ENCODE measurements around the gene ZNF490. TPM values are rescaled to one million over a fixed set of nuclear protein-coding genes. Genes with fewer than 3 reads are reported as not detected.

ZNF490 gene
- total and polyA plus RNA-seq, 12 donors = 0.34 to 10.9 (median 5.8) TPM

DNA sequence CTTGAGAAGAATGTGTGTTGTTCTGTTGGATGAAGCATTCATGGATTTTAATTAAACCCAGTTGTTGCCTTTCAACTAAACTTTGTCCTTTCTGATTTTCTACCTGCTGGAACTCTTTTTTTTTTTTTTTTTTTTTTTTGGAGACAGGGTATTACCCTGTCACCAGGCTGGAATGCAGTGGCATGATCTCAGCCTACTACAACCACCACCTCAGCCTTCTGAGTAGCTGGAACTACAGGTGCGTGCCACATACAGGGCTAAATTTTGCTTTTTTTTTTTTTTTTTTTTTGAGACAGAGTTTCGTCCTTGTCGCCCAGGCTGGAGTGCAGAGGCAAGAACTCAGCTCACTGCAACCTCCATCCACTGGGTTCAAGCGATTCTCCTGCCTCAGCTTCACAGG lies 7.0 kb upstream of the ZNF490 start:
- Histone ChIP-seq H3K4me1 (replicated peaks in 1 of 2) (peaks cover 0 to 27% of the 10 kb centered on the region in 2 donors), H3K27me3 (no peaks in the 10 kb centered on the region), H3K4me3 (no peak overlapping the region), H3K27ac (no peak overlapping the region), H3K36me3 (replicated peaks in 1 of 2) (peaks cover 0 to 13% of the 10 kb centered on the region in 2 donors), H3K9me3 (replicated peaks in 1 of 3) (no peaks in the 10 kb centered on the region)
- intact Hi-C loops (cut with DNase I) = no loop called here
- no peak for DNase-seq
- 84 to 100% (median 91%) methylated on average over 4 of the region's 4 CpGs for WGBS, 4 donors
- TF ChIP-seq POLR2A (IDR thresholded peaks at IDR 0.05) (no peak), CTCF (IDR thresholded peaks at IDR 0.05) (no peak)

DNA sequence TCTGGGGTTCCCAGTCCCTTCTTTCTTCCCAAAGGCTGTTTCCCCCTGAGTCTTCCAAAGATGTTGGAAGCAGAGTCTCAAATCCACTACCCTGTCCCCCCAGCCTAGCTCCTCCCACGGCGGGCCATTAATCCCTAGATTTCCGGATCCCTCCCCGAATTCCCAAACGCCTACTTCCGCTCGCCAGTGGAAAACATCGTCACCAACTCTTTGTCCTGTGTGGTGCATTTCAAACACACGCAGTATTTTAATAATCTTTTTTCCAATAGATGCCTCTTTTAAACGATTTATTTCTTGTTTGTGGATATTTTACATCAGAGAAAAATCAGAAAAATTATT lies 717 bp upstream of the ZNF490 start:
- Histone ChIP-seq H3K36me3 (replicated peaks in 1 of 2) (peaks cover 0 to 29% of the 10 kb centered on the region in 2 donors), H3K4me1 (replicated peaks in 1 of 2) (peaks cover 12 to 37% of the 10 kb centered on the region in 2 donors), H3K9me3 (replicated peaks in 1 of 3) (no peaks in the 10 kb centered on the region), H3K27me3 (no peaks in the 10 kb centered on the region), H3K27ac (peak overlapping the region; percentile 96 to 100 (median 99)), H3K4me3 (peak overlapping the region; percentile 86 to 99 (median 93))
- WGBS, 4 donors = 0 to 1% (median 0%) methylated on average over 10 of the region's 10 CpGs
- DNase-seq = peak; percentile 71 to 90 (median 81)
- TF ChIP-seq POLR2A (IDR thresholded peaks at IDR 0.05) (no peak), CTCF (IDR thresholded peaks at IDR 0.05) (no peak)
- intact Hi-C loops (cut with DNase I) = loop anchor here in 1 of 2 donors (5.0 kb wide), 1 partner anchor 56 kb away; the partner anchor contains the start of genes MAN2B1 and WDR83

DNA sequence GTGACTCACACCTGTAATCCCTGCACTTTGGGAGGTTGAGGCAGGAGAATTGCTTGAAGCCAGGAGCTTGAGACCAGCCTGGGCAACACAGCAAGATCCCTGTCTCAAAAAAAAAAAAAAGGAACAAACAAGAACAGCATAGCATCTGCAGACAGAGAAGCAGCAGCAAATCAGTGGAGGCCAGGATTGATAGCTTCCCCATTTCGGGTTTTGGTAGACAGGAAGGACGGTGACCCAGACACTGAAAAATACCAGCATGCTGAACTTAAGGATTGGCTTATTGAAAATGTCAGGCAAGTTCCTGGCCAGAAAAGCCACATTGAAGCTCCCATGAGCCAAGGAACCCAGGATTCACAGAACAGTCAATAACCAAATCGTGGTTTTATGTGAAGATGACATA lies 3.0 kb downstream of the ZNF490 start:
- DNase-seq = peak in 1 of 7 donors; percentile 35
- WGBS, 4 donors = 79 to 92% (median 84%) methylated on average over 3 of the region's 3 CpGs
- peaks cover 0 to 16% of the 10 kb centered on the region in 2 donors for H3K36me3 ChIP-seq (replicated peaks in 1 of 2)

DNA sequence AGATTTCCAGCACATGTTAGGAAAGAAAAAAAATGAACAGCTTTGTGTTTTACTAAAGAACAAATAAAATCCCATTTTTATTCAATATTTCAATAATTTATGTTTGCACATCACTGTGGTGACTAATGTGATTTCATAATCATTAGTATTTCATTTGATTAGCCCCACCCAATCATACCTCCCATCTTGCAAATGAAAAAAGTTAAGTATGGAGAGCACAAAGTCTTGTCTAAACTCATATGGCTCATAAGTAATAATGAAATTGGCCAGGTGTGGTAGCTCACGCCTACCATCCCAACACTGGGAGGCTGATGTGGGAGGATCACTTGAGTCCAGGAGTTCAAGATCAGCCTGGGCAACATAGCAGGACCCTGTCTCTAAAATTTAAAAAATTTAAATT lies 3.8 kb downstream of the ZNF490 start:
- Histone ChIP-seq H3K4me1 (replicated peaks in 1 of 2) (peaks cover 7 to 11% of the 10 kb centered on the region in 2 donors), H3K27me3 (no peaks in the 10 kb centered on the region), H3K27ac (no peak overlapping the region), H3K36me3 (replicated peaks in 1 of 2) (peaks cover 0 to 16% of the 10 kb centered on the region in 2 donors), H3K9me3 (replicated peaks in 1 of 3) (no peaks in the 10 kb centered on the region), H3K4me3 (no peak overlapping the region)
- TF ChIP-seq POLR2A (IDR thresholded peaks at IDR 0.05) (no peak), CTCF (IDR thresholded peaks at IDR 0.05) (no peak)
- no peak for DNase-seq
- 97 to 100% (median 100%) methylated on average over 1 of the region's 1 CpG for WGBS, 4 donors
- intact Hi-C loops (cut with DNase I) = no loop called here

More for the DNA sequence above, 3.0 kb downstream of the ZNF490 start:
- Histone ChIP-seq H3K9me3 (replicated peaks in 1 of 3) (no peaks in the 10 kb centered on the region), H3K4me1 (replicated peaks in 1 of 2) (peaks cover 12 to 16% of the 10 kb centered on the region in 2 donors), H3K27ac (no peak overlapping the region), H3K27me3 (no peaks in the 10 kb centered on the region), H3K4me3 (no peak overlapping the region)
- intact Hi-C loops (cut with DNase I) = no loop called here
- TF ChIP-seq CTCF (IDR thresholded peaks at IDR 0.05) (no peak), POLR2A (IDR thresholded peaks at IDR 0.05) (no peak)

Data from adrenal gland (tissue), 12 donors.